GM18861 (cell line): ENCODE results near the gene TPRKB.
"Not testable (repeated sequence)": the region's sequence is repeated elsewhere in the genome, so short reads cannot be mapped to it uniquely, and the experiment has no call there.

ENCODE experiments used
- ATAC-seq: cut with Tn5 transposase; IDR thresholded peaks from one replicate; pipeline ENCODE4 v1.9.1; 2021; ENCODE audit not compliant: unreplicated experiment

TPRKB gene

DNA sequence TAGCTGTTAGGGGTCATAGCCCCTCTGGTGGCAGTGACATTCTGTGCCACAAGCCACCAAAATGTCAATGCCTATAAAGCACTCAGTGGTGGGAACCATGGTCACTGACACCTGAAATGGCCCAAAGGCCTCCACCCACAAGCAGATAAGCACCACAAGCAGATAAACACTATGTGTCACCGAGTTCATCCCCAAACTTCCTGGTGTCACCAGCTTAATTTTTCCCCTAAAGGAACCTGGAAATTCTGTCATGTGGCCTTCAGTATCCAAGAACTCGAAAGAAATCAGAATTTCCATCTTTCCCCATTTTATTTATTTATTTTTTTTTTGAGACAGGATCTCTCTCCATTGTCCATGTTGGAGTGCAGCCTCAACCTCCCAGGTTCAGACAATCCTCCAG is 3.6 kb upstream of the TPRKB start:
- ATAC-seq, result no peak

DNA sequence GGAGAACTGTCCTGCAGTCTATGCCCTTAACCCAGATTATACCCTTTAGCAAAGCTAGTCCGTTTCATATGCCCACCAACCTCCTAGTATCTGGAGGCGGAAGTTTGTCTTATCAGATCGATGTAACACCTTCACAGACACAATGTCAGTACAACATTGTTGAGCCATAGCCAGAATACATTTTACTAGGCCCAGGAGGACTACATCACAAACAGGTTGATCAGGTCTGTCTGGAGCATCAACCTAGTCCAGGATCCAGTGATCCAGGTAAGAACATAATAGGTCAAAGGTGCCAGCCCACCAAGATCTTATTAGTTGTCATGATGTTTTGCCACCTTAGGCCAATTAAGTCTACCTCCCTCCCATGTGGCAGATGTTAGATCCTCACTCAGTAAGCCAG is 2.0 kb upstream of the TPRKB start:
- ATAC-seq, result no peak

DNA sequence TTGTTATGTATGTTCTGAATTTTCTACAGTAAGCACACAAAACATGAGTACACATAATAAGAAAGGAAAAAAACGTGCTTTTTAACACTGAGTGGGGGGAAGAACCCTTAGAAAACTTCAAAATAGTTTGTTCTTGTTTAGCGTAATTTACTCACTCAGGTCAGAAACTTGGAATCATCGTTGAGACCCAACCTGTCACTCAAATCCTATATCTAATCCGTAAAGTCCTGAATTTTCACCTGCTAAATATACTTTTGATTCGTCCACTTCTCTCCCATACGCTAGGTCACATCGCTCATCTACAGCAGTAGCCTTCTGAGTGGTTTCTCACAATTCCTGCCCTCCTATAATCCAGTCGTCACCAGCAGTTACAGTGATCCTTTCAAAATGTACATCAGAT is 767 bp downstream of the TPRKB start:
- ATAC-seq, result no peak

DNA sequence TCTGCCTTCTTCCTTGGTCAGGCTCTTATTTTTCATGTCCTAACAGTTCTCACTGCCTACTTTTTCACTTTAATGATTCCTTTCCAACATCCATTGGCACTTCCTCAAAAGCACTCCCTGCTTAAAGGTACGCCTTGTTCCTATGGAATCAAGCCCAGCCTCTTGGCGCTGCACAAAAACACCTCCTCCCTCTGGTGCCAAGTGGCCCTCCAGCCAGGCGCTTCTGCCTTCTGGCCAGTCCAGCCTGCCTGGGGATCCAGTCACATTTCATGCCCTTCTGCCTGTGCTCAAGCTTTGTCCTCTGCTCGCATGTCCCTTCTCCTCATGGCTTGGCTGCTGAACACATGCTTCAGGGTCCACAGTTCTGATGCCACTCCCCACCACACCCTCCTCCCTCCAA is 6.3 kb downstream of the TPRKB start:
- no peak for ATAC-seq

DNA sequence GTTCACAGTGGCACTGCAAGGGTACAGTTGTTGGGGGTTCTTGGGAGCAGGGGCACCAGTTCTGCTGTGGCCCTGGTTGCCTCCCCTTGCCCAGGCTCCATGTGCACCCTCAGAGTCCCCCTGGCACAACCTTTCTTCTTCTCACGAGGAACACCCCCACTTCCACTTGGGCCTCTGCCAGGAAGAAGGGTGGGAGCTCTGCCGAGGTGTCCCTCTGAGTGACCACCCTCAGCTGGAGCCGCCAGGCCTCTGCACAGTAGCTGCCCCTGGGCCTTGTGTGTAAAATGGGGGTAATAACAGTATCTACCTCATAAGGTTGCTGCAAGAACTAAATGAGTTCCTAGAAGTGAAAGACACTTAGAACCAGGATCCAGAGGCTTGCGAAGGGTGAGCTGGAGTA is 8.4 kb downstream of the TPRKB start:
- no peak for ATAC-seq

DNA sequence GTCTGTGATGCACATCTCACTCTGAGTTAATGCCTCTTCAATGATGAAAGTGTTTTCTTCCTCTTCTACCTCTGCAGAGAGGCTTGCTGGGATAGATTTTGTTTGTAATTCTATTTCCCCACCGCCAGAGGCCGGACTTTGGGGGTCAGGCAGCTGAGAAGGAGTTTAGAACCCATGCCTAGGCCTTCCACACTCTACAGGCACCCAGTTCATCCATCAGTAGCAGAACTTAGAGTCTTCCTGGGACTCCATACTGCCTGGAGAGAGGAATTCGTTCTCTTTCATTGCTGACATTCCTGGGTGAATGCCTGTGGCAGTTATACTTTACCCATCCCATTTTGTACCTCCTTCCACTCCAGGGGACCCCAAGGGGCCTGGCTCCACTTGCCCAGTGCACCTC is 9.1 kb downstream of the TPRKB start:
- ATAC-seq, result no peak

DNA sequence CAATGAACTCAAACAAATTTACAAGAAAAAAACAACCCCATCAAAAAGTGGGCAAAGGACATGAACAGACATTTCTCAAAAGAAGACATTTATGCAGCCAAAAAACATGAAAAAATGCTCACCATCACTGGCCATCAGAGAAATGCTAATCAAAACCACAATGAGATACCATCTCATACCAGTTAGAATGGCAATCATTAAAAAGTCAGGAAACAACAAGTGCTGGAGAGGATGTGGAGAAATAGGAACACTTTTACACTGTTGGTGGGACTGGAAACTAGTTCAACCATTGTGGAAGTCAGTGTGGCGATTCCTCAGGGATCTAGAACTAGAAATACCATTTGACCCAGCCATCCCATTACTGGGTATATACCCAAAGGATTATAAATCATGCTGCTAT is 10.5 kb downstream of the TPRKB start:
- not testable (repeated sequence) for ATAC-seq

DNA sequence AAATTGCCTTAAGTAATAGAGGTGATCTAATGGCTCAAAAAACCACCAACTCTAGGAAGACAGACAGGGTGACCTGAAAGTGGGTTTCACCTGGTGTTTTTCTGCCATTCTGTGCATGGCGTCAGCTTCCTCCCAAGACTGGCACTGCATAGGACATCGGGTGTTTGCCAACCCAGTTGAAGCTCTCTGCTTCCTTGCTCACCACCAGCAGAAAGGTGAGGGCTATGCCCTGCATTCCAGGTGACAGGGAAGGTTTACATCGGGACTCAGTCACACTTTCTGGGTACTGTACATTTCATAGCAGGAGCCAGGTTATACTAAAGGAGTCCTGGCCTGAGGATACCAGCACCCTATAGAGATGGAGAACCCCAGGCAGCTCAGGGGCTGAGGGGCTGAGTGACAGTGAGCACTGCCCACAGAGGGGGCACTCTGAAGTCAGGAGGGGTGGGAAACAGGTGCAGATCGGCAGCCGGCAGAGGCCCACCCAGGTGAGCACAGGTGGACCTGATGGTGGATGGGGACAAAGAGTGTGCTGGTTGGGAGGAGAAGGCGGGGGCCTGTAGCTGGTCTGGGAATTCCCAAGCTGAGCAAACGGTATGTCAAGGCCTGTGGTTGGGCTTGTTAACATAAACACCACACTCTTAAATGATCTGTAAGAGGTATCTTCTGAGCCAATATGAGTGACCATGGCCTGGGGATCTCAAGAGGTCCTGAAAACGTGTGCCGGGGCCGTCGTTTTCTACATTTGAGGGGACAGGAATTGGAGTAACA is 18.1 kb downstream of the TPRKB start:
- ATAC-seq, result no peak

DNA sequence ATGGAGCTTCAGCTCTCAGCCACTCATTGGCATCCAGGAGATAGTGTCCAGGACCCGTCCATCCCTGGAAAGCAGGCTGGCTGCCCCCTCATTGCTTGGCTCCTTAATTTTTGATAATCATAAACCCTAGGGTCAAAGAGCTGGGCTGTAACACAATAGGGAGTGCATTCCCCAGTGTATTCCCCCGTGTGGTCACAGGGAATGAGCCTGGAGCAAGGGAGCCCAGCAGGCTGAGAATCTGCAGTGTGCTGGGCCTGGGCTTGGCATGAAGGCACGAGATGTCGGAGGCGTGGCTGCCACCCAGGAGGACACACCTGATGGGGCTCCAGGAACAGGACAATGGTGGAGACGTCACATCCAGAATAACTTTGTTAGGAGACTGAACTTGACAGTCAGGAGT is 18.7 kb downstream of the TPRKB start:
- ATAC-seq, result no peak

DNA sequence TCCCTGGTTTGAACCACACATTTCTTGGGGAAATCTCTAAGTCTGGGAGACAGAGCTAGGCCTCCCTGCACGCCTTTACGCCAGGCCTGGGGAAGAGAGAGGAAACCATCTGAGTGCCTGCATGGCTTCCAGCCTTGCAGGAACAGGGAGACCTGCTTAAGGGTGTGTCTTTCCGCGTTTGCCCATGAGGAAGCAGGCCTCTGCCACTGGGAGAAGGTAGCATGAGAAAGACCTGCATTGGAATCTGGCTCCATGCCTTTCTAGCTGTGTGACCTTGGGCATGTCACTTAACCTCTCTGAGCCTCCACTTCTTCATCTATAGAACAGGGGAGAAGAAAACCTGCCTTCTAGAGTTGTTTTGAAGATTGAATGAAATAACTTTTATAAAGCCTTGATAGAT is 19.4 kb downstream of the TPRKB start:
- ATAC-seq, result not testable (repeated sequence)

DNA sequence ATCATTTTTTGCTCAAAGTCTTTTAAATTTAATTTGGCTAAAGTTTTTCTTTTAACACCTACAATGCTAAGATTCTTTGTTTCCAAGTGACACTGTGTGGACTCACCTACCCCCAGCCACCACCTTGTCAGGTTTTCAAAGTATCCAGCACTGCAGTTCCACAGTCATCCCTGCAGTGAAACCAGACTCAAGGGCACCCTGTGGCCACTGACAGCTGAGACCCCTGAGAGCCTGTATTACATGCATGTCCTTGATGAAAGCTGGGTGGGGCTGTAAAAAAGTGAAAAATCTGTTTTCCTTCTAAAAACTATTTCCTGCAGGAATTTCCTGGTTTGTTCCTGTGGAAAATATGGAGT is 19.9 kb downstream of the TPRKB start:
- no peak for ATAC-seq

DNA sequence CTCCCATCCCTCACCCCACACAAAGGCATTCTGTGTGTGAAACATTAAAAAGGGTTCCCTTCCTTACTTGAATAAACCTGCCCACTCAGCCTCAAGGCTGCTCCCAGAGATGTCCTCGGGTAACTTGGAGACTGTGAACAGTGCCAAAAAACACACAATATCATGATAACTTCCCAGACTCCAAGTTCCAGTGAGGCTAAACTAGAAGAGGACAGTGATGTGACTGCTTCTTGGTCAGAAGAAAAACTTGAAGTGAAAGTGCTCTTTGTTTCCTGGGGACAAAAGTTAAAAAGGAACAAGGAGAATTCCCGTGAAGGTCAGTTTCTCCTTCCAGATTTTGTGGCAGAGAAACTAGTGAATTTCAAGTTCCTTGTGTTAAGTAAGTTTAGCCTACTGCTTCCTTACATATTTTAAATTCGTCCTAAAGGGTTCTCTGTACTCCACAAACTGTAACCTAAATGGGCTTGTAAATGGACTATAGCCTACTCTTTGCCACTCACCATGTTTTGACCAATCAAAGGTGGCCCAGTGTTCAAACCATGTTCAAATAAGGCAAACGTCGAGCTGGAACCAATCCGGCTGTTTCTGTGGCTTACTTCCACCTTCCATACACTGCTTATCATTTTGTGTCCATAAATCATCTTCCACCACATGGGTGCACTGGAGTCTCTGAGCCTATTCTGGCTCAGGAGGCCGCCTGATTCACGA is 20.4 kb downstream of the TPRKB start:
- no peak for ATAC-seq

DNA sequence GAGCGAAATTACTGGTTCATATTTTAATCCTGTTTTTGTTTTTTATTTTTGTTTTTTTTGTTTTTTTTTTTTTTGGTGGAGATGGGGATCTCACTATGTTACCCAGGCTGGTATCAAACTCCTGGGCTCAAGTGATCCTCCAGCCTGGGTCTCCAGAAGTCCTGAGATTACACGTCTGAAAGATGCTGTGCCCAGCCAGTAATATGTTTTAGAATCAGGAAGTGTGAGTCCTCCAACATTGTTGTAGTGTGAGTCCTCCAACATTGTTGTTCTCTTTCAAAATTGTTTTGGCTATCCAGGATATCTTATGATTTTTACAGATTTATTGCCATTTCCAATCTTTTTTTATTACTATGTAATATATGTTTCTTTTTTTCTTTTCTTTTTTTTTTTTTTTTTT is 23.1 kb downstream of the TPRKB start:
- ATAC-seq, result no peak

DNA sequence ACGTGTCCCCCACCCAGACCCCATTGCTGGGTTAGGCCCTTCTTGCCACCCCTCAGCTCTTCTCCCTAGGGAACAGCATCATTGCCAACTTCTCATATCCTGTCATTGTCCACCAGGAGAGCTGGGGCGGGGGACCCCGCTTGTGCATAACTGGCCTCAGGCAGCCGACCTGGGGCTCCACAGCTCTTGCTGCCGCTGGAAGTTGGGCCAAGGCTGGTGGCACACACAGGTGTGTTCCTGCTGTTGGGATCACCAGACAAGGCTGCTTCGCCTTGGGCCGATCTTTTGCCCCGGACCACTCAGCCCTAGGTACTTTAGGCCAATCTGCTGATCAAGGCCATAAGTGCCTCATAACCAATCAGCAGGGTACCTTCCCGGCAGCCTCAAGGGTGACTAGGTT is 28.6 kb downstream of the TPRKB start:
- ATAC-seq, result no peak

DNA sequence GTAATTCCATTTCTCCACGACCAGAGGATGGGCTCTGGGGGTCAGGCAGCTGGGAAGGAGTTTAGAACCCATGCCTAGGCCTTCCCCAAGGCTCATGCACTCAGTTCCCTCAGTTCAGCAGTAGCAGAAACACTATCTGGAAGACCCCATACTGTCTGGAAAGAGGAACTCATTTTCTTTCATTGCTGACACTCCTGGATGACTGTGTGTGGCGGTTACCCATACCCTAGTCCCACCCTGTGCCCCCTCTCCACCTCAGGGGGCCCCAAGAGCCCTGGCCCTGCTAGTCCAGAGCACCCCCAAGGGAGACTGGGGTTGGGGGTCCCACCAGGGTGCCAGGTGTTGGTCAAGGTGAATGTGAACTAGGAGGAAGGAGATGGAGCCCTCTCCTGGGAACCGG is 29.5 kb downstream of the TPRKB start:
- no peak for ATAC-seq

DNA sequence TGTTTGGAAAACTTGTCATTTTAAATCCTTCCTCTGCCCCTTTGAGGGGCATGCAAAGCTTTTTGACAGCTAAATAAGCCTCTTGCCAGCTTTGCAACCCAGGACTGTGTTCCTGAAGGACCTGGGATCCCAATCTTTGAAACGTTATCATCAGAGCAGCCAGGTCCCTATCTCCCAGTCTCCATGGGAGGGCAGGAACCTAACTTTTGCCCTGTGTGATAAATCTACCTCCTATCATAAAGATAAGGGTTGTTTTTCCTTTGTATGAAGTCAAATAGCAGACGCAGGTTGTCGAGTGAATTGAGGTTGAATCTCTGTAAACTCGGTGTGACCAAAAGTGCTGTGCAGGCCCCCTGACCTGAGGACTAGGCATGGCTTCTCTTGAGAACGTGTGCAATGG is 30.1 kb downstream of the TPRKB start:
- no peak for ATAC-seq

DNA sequence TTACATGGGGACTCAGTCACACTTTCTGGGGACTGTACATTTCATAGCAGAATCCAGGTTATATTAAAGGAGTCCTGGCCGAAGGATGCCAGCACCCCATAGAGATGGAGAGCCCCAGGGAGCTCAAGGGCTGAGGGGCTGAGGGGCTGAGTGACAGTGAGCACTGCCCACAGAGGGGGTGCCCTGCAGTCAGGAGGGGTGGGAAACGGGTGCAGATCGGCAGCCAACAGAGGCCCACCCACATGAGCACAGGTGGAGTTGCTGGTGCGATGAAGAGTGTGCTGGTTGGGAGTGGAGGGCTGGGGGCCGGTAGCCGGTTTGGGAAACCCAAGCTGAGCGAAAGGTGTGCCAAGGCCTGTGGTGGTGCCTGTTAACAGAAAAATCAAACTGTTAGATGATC is 32.1 kb downstream of the TPRKB start:
- ATAC-seq, result no peak

DNA sequence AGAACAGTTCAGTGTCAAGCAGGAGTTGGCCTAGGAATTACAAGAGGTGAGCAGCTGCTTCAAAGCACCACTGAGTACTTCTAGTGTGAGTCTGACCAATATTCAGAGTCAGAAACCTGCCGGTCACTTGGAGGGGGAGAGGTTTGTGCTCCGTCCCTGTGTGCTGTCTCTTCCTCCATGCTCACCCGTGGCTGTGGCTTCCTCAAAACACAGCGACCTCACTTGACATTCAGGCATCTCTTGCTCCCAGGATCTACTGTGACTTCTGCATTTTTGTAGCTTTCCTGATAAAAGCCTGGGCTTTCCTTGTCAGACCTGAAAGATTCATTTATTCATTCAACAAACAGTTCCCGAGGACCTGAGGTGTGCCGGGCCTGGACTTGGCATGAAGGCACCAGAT is 32.9 kb downstream of the TPRKB start:
- ATAC-seq, result no peak

DNA sequence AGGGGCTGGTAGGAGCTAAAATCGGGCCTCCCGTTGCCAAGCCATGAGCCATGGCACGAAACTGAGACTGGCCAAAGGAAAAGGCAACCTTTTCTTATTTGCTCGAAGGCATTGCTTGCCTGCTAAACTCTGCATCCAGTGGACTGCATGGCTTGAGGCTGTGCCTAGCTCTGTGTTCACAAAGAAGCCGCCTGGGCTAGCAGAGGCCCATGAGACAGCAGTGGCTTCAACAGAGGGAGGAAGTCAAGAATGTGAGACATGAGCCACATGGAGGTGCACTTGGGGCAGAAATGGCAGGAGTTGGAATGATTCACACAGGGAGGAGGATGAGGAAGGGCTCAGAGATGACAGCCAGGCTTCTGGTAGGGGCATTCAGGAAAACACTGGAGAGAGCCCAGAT is 33.5 kb downstream of the TPRKB start:
- ATAC-seq, result no peak

DNA sequence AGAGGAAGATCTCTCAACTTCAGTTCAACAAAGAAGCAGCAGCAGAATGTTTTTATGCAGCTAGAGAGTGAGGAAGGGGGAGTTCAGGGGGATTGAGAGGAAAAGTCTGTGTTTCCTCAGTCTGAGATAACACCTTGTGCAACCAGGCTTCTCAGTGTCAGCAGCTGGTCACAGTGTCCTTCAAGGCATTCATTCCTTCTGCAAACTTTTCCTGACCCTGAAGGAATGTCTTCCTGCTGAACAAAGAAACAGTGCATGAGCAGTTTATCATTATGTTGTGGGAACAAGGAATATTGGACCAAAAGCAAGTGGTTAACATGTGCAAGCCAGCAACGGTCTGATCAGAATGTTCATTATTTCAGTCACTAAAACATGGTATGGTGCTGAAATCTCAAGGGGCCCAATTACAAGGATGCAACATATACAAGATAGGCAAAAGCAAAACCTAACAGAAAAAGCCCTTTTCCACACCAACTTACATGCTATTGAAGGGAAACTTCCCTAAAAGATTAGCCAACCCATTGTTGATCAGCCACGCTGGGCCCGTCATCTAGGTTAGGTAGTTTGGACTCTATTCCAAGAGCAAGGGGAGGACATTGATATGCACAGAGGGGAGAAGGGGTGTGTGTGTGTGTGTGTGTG is 34.2 kb downstream of the TPRKB start:
- not testable (repeated sequence) for ATAC-seq

DNA sequence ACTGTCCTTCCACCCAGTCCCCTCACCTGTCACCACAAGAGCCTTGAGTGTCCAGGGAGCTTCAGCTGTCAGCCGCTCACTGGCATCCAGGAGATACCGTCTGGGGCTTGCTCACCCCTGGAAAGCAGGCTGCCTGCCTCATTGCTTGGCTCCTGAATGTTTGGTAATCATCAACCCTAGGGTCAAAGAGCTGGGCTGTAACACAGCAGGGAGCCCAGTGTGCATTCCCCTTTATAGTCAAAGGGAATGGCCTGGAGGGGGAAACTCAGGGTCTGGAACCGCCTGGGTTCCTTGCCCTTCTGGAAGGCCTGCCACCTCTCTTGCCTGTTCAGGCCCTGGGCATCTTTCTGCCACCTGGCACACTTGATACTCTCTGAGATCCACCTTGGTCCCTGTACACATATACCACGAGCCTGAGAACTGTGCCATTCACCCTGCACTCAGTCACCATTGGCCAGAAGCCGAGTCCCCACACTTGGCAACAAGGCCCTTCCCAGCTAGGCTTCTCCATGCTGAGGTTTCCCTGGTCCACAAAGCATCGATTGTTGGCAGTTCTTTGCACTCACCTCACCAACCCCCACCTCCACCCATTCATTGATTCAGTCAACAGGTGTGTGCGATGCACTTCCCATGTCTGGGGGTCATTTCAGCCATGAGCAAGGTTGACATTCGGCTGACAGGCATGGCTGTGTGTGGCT is 35.0 kb downstream of the TPRKB start:
- no peak for ATAC-seq

DNA sequence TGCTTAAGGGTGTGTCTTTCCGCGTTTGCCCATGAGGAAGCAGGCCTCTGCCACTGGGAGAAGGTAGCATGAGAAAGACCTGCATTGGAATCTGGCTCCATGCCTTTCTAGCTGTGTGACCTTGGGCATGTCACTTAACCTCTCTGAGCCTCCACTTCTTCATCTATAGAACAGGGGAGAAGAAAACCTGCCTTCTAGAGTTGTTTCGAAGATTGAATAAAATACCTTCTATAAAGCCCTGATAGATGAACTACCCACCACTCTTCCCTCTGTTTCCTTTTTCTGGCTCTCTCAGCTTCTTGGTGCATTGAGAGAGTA is 35.7 kb downstream of the TPRKB start:
- ATAC-seq, result not testable (repeated sequence)
